HS-27A (cell line): ENCODE data around the gene PSMD7.

Experiments used
- DNase-seq: peaks from one replicate; pipeline ENCODE4 v3.0.0-alpha.2; 2012; ENCODE audit warnings: low read depth, missing footprints

PSMD7 gene

GRCh38 chr16:74296432-74297144 is at the start of gene PSMD7:
PSMD7 (plus strand) TSS chr16:74296814; CDS start chr16:74296915, 101 bp downstream.
- DNase-seq = peak; percentile 77

- no peak for DNase-seq
These were observed 47.4 kb upstream of the PSMD7 start for GRCh38 chr16:74249254-74249653.

GRCh38 chr16:74249846-74250245 is 46.8 kb upstream of the PSMD7 start:
- no peak for DNase-seq

- no peak for DNase-seq
These were observed 44.3 kb upstream of the PSMD7 start for GRCh38 chr16:74252329-74252728.

- no peak for DNase-seq
These were observed 43.3 kb upstream of the PSMD7 start for GRCh38 chr16:74253161-74253938.

DNA sequence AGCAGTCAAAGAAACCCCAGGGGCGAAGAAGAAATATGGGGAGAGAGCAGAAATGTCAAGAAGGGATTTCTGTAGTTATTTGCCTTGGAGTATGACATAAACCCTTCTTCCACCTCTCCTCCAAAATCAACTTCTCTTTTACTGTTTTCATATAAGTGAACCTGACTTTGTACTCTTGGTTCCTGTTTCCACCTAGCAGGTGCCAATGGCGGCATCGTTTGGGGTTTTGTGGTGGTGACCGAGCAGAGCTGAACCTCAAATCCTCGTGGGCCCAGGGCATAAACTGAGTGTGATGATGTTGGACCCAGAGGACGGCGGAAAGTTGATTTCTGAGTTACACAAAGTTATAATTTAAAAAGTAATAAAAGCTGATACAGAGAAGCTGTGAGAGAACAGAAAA is 39.6 kb upstream of the PSMD7 start:
- no peak for DNase-seq

- no peak for DNase-seq
These were observed 35.5 kb upstream of the PSMD7 start for GRCh38 chr16:74261068-74261467.

GRCh38 chr16:74264811-74265210 is 31.8 kb upstream of the PSMD7 start:
- DNase-seq = no peak

DNA sequence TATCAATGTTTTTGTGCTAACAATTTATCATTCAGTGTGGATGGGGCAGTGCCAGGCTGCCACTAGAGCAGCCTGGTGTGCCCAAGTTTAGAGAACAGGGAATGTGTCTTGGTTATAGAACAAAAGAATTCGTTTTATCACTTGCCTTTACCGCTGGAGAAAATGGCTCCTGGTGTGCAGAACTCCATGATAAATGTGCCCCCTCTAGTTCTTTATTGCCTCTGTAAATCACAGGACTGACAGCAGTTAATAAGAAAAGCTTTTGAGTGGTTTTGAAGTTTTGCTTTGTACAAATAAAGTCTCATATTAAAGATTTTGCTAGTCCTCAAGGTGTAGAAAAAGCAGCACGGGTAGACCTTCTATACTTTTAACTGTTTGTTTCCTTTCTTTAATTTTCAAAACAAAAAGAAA is 28.2 kb upstream of the PSMD7 start:
- no peak for DNase-seq

DNA sequence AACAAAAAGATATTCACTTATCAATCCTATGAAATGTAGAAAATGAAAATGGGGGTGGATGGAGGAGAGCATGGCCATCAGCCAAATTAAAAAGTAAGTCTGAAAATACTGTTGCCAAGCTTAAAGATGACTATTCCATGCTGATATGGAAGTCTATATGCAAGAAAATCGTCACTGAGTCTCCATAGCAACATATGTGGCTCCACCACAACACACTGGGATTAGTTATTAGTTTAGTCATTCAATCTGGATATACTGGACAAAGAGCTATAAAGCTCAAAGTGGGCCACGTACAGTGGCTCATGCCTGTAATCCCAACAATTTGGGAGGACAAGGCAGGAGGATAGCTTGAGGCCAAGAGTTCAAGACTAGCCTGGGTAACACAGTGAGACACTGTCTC is 24.7 kb upstream of the PSMD7 start:
- DNase-seq = no peak

DNA sequence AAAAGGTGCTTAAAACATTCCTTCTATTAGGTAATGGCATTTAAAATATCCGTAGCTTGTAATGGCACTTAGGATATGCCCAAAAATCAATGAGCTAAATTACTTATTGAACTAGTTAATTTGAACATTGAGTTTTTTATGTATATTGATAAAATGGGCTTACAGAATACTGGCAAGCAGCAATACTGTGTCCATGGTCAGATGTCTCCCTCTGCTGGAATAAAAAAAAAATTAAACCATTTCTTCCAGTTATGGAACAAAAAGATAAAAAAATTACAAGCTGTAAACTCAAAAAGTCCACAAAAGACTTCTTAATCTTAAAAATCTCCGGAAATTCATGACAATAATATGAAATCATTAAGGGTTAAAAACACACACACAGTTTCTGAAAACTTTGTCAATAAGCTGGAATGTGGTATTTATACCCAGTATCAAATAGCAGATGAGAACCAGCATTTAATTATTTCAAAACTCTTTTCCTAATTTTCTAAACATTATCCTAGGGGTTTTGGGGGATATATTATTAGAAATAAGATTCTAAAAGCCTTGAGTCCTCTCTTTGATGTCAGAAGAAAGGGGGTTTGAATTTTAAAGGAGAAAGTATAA is 21.5 kb upstream of the PSMD7 start:
- no peak for DNase-seq

- DNase-seq = no peak
These were observed 20.9 kb upstream of the PSMD7 start for GRCh38 chr16:74275711-74276110.

- DNase-seq = no peak
These were observed 18.6 kb upstream of the PSMD7 start for GRCh38 chr16:74277974-74278373.

GRCh38 chr16:74279266-74279665 is 17.3 kb upstream of the PSMD7 start:
- no peak for DNase-seq

- DNase-seq = no peak
These were observed 16.8 kb upstream of the PSMD7 start for GRCh38 chr16:74279805-74280204.

DNA sequence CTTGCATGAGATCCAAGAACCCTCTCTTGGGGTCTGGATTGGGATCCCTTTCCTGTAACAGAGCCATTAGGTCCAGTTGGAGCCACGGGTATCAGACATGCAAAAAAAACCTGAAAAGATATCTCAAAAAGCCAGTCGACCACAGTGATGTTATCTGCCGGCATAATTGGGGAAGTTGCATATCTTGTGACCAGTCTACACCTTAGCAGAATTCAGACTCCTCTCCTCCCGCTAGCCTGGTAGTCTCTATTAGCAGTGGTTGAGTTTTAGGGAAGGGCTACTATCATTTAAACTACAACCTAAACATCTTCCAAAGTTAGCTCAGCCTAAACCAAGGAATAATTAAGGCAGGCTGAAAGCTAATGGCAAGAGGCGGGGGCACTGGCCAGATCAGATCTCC is 16.2 kb upstream of the PSMD7 start:
- no peak for DNase-seq

DNA sequence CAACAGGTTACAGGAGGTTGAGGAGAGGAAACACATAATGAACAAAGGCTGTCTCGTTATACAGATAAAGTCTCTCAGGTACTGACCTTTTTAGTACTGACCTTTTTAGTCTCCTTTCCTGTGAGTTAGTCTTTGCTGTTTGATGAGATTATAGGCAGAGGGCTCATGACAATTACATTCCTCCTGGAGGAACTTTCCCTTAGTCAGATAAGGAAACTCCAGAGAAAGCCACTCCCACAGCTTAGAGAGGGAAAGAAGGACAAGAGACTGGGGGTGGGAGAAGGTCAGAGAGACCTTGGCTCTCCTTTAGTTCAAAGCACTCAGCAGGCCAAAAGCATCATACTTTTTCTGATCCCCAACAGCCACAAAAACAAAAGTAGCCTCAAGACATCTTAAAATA is 15.3 kb upstream of the PSMD7 start:
- no peak for DNase-seq

GRCh38 chr16:74283716-74284115 is 12.9 kb upstream of the PSMD7 start:
- no peak for DNase-seq

DNA sequence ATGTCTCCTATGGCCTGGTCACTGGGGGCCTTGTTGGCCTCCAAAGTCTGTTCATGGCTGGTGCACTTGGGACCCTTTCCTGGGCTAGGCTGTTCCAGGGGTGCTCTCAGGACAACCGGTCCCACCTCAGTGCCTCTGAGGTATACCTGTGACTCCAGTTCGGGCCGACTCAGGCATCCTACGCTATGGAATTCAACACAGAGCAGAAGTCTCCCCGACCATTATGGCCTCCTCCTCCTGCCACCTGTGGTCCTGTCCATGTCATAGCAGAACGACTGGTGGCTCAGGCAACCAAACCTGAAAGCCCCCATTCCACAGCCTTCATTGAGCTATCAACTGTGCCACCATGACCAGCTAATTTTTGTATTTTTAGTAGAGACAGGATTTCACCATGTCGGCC is 8.5 kb upstream of the PSMD7 start:
- DNase-seq = no peak

DNA sequence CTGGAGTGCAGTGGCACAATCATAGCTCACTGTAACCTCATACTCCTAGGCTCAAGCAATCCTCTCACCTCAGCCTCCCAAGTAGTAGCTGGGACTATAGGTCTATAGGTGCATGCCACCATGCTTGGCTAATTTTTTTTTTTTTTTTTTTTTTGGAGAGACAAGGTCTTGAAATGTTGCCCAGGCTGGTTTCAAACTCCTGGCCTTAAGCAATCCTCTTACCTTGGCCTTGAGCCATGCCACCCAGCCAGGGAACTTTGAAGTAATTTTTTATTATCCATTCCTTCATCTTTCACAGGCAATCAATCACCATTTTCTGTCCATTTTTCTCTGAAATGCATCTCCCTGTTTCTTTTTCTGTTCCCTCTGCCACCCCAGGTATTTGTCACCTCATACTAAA is 6.3 kb upstream of the PSMD7 start:
- DNase-seq = no peak

DNA sequence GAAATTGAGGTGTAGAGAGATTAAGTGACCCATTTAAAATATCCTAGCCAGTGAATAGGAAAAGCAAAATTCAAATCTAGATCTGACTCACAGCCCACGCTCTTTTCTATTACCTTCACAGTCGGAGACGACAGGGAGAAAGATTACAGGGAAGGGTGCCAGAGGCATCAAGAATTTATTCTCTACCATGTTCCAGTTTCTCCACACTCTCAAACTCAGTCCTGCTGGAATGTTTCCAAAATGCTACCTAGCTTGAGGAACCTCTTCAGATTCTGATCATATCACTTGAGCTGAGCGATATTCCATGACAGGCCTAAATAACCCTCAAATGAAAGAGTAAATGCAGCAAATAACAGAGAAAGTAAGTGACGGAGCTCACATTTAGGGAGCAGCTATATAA is 5.4 kb upstream of the PSMD7 start:
- DNase-seq = no peak

DNA sequence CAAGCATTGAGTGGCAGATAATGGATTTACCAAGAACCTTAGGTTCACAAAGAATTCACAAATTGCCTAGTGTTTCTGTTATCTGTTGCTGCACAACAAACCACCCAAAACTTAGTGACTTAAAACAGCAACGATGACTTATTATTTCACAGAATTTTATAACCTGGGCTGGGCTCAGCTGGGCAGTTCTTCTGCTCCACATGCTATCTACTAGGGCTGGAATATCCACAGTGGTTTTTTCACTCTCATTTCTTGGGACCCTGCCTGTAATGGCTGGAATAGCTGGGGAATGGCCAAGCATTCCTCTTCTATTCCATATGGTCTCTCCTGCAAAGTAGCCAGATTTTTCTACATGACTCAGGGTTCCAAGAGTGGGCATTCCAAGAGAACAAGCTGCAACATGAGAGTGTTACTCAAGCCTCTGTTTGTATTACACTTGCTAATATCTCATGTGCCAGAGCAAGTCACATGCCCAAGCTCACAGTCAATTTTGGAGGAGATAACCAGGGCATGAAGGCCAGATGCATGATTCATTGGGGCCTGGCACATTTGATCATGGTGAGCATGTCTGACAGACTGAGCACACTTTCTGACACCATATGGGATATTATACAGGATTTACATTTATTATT is 4.9 kb upstream of the PSMD7 start:
- DNase-seq = no peak

GRCh38 chr16:74296104-74296431 is 546 bp upstream of the PSMD7 start:
- no peak for DNase-seq
